BLaER1 (cell line): ENCODE measurements around the gene TOX4.

Source experiments
- H3K27ac ChIP-seq: shearing (Covaris generic); formaldehyde crosslinking; 2 replicates; pipeline ENCODE4 v1.8.1; 2022
- H3K27me3 ChIP-seq: shearing (Covaris generic); formaldehyde crosslinking; 2 replicates; pipeline ENCODE4 v1.8.1; 2022
- H3K36me3 ChIP-seq: shearing (Covaris generic); formaldehyde crosslinking; 2 replicates; pipeline ENCODE4 v1.8.1; 2022
- H3K4me1 ChIP-seq: shearing (Covaris generic); formaldehyde crosslinking; 2 replicates; pipeline ENCODE4 v1.8.1; 2022
- H3K4me2 ChIP-seq: shearing (Covaris generic); formaldehyde crosslinking; 2 replicates; pipeline ENCODE4 v1.8.1; 2022
- H3K4me3 ChIP-seq: shearing (Covaris generic); formaldehyde crosslinking; 2 replicates; pipeline ENCODE4 v1.8.1; 2022
- H3K9ac ChIP-seq: shearing (Covaris generic); formaldehyde crosslinking; 2 replicates; pipeline ENCODE4 v1.8.1; 2022
- H3K9me3 ChIP-seq: shearing (Covaris generic); formaldehyde crosslinking; 2 replicates; pipeline ENCODE4 v1.8.1; 2022
- H4K20me1 ChIP-seq: shearing (Covaris generic); formaldehyde crosslinking; 2 replicates; pipeline ENCODE4 v1.8.1; 2022
- Cebpa-rat ChIP-seq: shearing (Covaris generic); IDR thresholded peaks from 2 replicates; pipeline ENCODE4 v1.8.1; 2022

Gene TOX4

GRCh38 chr14:21528381-21529348, 51.7 kb downstream of the TOX4 start:
- peaks cover 27% of the 10 kb centered on the region for H3K4me1 ChIP-seq
- H3K36me3 ChIP-seq = peaks cover 10% of the 10 kb centered on the region; the same call in 1 of the 2 replicates
- no peaks in the 10 kb centered on the region for H4K20me1 ChIP-seq
- no peaks in the 10 kb centered on the region for H3K27me3 ChIP-seq
- no peak overlapping the region for H3K4me3 ChIP-seq
- no peak overlapping the region for H3K9ac ChIP-seq
- no peak for TF ChIP-seq Cebpa-rat
- no peak overlapping the region for H3K27ac ChIP-seq
- no peak overlapping the region for H3K4me2 ChIP-seq
- no peaks in the 10 kb centered on the region for H3K9me3 ChIP-seq

- H3K9ac ChIP-seq = no peak overlapping the region
- no peak overlapping the region for H3K4me3 ChIP-seq
- no peak overlapping the region for H3K4me2 ChIP-seq
- H3K36me3 ChIP-seq = 0 out of 2 replicates have a peak, but pooled peaks cover 1% of the 10 kb centered on the region
- TF ChIP-seq Cebpa-rat = no peak
- no peaks in the 10 kb centered on the region for H3K27me3 ChIP-seq
- H3K9me3 ChIP-seq = no peaks in the 10 kb centered on the region
- no peak overlapping the region for H3K27ac ChIP-seq
- H3K4me1 ChIP-seq = peaks cover 26% of the 10 kb centered on the region
- H4K20me1 ChIP-seq = no peaks in the 10 kb centered on the region
Observed at GRCh38 chr14:21529515-21529914, 52.5 kb downstream of the TOX4 start.

GRCh38 chr14:21533294-21533693, 56.3 kb downstream of the TOX4 start:
- no peak overlapping the region for H3K4me2 ChIP-seq
- TF ChIP-seq Cebpa-rat = no peak
- H3K36me3 ChIP-seq = no peaks in the 10 kb centered on the region

GRCh38 chr14:21534576-21534975, 57.6 kb downstream of the TOX4 start:
- Histone ChIP-seq H3K27me3 (peaks cover 23% of the 10 kb centered on the region), H3K4me3 (no peak overlapping the region), H3K27ac (no peak overlapping the region), H3K9ac (no peak overlapping the region), H3K36me3 (no peaks in the 10 kb centered on the region), H3K4me2 (no peak overlapping the region), H3K9me3 (no peaks in the 10 kb centered on the region), H3K4me1 (no peaks in the 10 kb centered on the region), H4K20me1 (no peaks in the 10 kb centered on the region)
- TF ChIP-seq Cebpa-rat = no peak

More at GRCh38 chr14:21533294-21533693, 56.3 kb downstream of the TOX4 start:
- Histone ChIP-seq H4K20me1 (no peaks in the 10 kb centered on the region), H3K27ac (no peak overlapping the region), H3K4me3 (no peak overlapping the region), H3K27me3 (peaks cover 23% of the 10 kb centered on the region), H3K4me1 (no peaks in the 10 kb centered on the region), H3K9me3 (no peaks in the 10 kb centered on the region), H3K9ac (no peak overlapping the region)

GRCh38 chr14:21535545-21536417, 58.8 kb downstream of the TOX4 start:
- Histone ChIP-seq H3K4me2 (no peak overlapping the region), H3K36me3 (no peaks in the 10 kb centered on the region), H3K27me3 (peaks cover 23% of the 10 kb centered on the region), H3K9me3 (no peaks in the 10 kb centered on the region), H3K4me3 (no peak overlapping the region), H3K27ac (no peak overlapping the region), H3K9ac (no peak overlapping the region), H3K4me1 (no peaks in the 10 kb centered on the region), H4K20me1 (no peaks in the 10 kb centered on the region)
- no peak for TF ChIP-seq Cebpa-rat

GRCh38 chr14:21536418-21537089, 59.6 kb downstream of the TOX4 start:
- peaks cover 23% of the 10 kb centered on the region for H3K27me3 ChIP-seq
- TF ChIP-seq Cebpa-rat = no peak
- H3K9me3 ChIP-seq = no peaks in the 10 kb centered on the region
- no peaks in the 10 kb centered on the region for H4K20me1 ChIP-seq
- no peak overlapping the region for H3K4me3 ChIP-seq
- no peak overlapping the region for H3K9ac ChIP-seq
- no peaks in the 10 kb centered on the region for H3K4me1 ChIP-seq
- no peak overlapping the region for H3K27ac ChIP-seq
- no peak overlapping the region for H3K4me2 ChIP-seq
- H3K36me3 ChIP-seq = no peaks in the 10 kb centered on the region

GRCh38 chr14:21537090-21537424, 60.1 kb downstream of the TOX4 start:
- Histone ChIP-seq H4K20me1 (no peaks in the 10 kb centered on the region), H3K9me3 (no peaks in the 10 kb centered on the region), H3K4me2 (no peak overlapping the region), H3K9ac (no peak overlapping the region), H3K4me3 (no peak overlapping the region), H3K4me1 (no peaks in the 10 kb centered on the region), H3K27ac (no peak overlapping the region), H3K27me3 (peaks cover 23% of the 10 kb centered on the region), H3K36me3 (no peaks in the 10 kb centered on the region)
- no peak for TF ChIP-seq Cebpa-rat

GRCh38 chr14:21539189-21539940, 62.4 kb downstream of the TOX4 start:
- no peak for TF ChIP-seq Cebpa-rat
- Histone ChIP-seq H3K4me2 (no peak overlapping the region), H3K27me3 (peaks cover 23% of the 10 kb centered on the region), H4K20me1 (no peaks in the 10 kb centered on the region), H3K4me1 (no peaks in the 10 kb centered on the region), H3K9ac (no peak overlapping the region), H3K4me3 (no peak overlapping the region), H3K36me3 (no peaks in the 10 kb centered on the region), H3K27ac (no peak overlapping the region), H3K9me3 (no peaks in the 10 kb centered on the region)
